ENCODE measurements around the gene ILKAP. TPM values are rescaled to one million over a fixed set of nuclear protein-coding genes. Genes with fewer than 3 reads are reported as not detected.

ILKAP gene, protein sequence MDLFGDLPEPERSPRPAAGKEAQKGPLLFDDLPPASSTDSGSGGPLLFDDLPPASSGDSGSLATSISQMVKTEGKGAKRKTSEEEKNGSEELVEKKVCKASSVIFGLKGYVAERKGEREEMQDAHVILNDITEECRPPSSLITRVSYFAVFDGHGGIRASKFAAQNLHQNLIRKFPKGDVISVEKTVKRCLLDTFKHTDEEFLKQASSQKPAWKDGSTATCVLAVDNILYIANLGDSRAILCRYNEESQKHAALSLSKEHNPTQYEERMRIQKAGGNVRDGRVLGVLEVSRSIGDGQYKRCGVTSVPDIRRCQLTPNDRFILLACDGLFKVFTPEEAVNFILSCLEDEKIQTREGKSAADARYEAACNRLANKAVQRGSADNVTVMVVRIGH
- 41.4 TPM for polyA plus RNA-seq (2013)

DNA sequence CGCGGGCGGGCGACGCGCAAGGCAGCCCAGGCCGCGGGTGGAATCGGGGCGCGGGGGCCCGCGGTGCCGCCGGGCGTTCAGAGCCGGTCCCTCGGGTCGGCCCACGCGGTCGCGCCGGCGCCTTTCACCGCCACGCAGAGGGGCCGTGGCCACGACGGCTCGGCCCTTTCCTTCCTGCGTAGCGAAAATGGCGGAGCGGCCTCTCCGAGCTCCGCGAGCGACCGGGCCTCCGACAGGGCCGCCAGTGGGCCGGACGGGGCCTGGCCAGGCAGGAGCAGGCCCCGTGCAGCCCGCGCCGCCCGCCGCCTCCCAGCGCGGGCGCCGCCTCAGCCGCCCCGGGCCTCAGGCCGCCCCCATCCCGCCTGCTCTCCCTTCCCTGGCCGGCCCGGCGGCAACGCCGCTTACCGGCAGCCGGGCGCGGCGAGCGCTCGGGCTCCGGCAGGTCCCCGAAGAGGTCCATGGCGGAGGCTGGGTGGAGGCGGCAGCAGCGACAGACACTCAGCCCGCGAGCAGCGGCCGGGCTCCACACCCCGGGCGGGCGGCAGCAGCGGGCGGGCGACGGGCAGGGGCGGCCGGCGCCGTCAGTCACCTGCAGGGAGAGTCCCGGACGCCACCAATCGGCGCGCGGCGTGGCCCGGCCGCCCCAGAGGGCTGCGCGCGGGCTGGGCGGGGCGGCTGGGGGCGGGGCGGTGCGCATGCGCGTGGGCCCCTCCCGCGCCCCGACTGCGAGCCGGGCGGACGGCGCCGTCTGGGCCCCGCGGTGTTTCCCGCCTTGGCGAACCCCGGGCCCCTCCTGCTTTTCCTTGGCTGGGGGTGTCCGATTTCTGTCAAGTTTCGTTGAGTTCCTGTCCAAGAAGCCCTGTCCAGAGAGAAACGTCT lies at the start of gene ILKAP:
Gene ILKAP, minus strand, starts transcription at position 602 of the 879 bp plus-strand sequence. Its CDS starts 142 bp downstream, at position 460.
- POLR2A ChIA-PET: interaction anchor here (0.5 to 0.7 kb wide), 2 partner anchors 9 to 19 kb away, joined by 3 read pairs; no protein-coding TSS in a partner anchor
- H3K27ac ChIP-seq (ENCODE audit: insufficient read depth in 1 of 2, low read depth in 1 of 2, low read length in 2 of 2, poor library complexity in 1 of 2, severe bottlenecking in 2 of 2): peak within 1 kb of the TSS; percentile 70 to 88
- WGBS (ENCODE audit: insufficient coverage): under 1% methylated on average over 86 of the region's 126 CpGs
- peak; percentile 79 to 89 (median 88) for DNase-seq
- H3K9me3 ChIP-seq (ENCODE audit: control extremely low read depth in 1 of 5, control insufficient read depth in 4 of 5, insufficient read depth in 2 of 5, low read depth in 1 of 5, low read length in 4 of 5): no peaks in the 10 kb centered on the region
- H3K27me3 ChIP-seq (replicated peaks in 2 of 5; ENCODE audit: control insufficient read depth in 4 of 5, insufficient read depth in 5 of 5, low read length in 4 of 5): peaks cover 0 to 5% (median 1%) of the 10 kb centered on the region in 5 experiments
- H3K4me1 ChIP-seq (ENCODE audit: control extremely low read depth in 1 of 4, control insufficient read depth in 4 of 4, insufficient read depth in 4 of 4, low read length in 3 of 4): peaks cover 7 to 32% (median 25%) of the 10 kb centered on the region in 4 experiments
- H3K36me3 ChIP-seq (ENCODE audit: control insufficient read depth in 4 of 4, insufficient read depth in 4 of 4, low read length in 3 of 4): no peaks in the 10 kb centered on the region
- peak within 1 kb of the TSS; percentile 68 to 89 (median 81) for H3K4me3 ChIP-seq (ENCODE audit: control insufficient read depth in 1 of 7, extremely low read depth in 1 of 7, insufficient read depth in 4 of 7, low read depth in 2 of 7, low read length in 6 of 7)
- CTCF ChIA-PET: interaction anchor here (1.2 to 1.6 kb wide), 3 partner anchors 15 to 28 kb away, joined by 3 to 4 read pairs (median 4); no protein-coding TSS in a partner anchor

- Histone ChIP-seq H3K9me3 (ENCODE audit: control extremely low read depth in 1 of 5, control insufficient read depth in 4 of 5, insufficient read depth in 2 of 5, low read depth in 1 of 5, low read length in 4 of 5) (no peaks in the 10 kb centered on the region), H3K36me3 (ENCODE audit: control insufficient read depth in 4 of 4, insufficient read depth in 4 of 4, low read length in 3 of 4) (peaks cover 4 to 79% (median 41%) of the 10 kb centered on the region in 4 experiments), H3K27me3 (replicated peaks in 2 of 5; ENCODE audit: control insufficient read depth in 4 of 5, insufficient read depth in 5 of 5, low read length in 4 of 5) (no peaks in the 10 kb centered on the region), H3K27ac (ENCODE audit: insufficient read depth in 1 of 2, low read depth in 1 of 2, low read length in 2 of 2, poor library complexity in 1 of 2, severe bottlenecking in 2 of 2) (no peak overlapping the region), H3K4me1 (ENCODE audit: control extremely low read depth in 1 of 4, control insufficient read depth in 4 of 4, insufficient read depth in 4 of 4, low read length in 3 of 4) (no peaks in the 10 kb centered on the region), H3K4me3 (ENCODE audit: control insufficient read depth in 1 of 7, extremely low read depth in 1 of 7, insufficient read depth in 4 of 7, low read depth in 2 of 7, low read length in 6 of 7) (no peak overlapping the region)
- DNase-seq: no peak
- CTCF ChIA-PET: interaction anchor here (0.6 to 2.1 kb wide), 3 partner anchors 10 to 165 kb away, joined by 3 to 6 read pairs (median 3); no protein-coding TSS in a partner anchor
- 96% methylated on average over 35 of the region's 35 CpGs for WGBS (ENCODE audit: insufficient coverage)
- POLR2A ChIA-PET: no interaction called here
Observed at GRCh38 chr2:238252766-238253630, 49.5 kb upstream of the ILKAP start.

- peaks cover 0 to 82% (median 44%) of the 10 kb centered on the region in 4 experiments for H3K36me3 ChIP-seq (ENCODE audit: control insufficient read depth in 4 of 4, insufficient read depth in 4 of 4, low read length in 3 of 4)
- WGBS (ENCODE audit: insufficient coverage): 96% methylated on average over 9 of the region's 11 CpGs
- POLR2A ChIA-PET: no interaction called here
Observed at GRCh38 chr2:238251986-238252385, 48.5 kb upstream of the ILKAP start.

DNA sequence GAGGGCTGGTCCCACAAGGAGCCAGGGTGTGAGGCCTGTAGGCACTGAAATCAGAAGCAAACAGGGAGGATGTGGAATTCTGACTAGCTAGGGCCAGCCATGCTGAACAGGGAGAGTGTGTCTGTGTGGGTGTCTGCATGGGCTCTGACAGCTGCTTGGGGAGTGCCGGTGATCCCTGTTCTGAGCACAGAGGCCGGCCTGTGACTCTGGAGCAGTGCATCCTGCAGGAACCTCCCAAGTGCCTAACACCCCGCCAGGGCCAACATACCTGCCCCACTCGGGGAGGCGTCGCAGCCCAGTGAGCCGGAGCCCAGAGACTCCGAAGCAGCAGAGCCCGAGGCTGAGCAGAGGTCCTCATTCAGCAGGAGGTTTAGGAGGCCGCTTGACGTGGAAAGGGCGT lies 47.8 kb upstream of the ILKAP start:
- Histone ChIP-seq H3K27ac (ENCODE audit: insufficient read depth in 1 of 2, low read depth in 1 of 2, low read length in 2 of 2, poor library complexity in 1 of 2, severe bottlenecking in 2 of 2) (no peak overlapping the region), H3K4me1 (ENCODE audit: control extremely low read depth in 1 of 4, control insufficient read depth in 4 of 4, insufficient read depth in 4 of 4, low read length in 3 of 4) (no peaks in the 10 kb centered on the region), H3K27me3 (replicated peaks in 2 of 5; ENCODE audit: control insufficient read depth in 4 of 5, insufficient read depth in 5 of 5, low read length in 4 of 5) (no peaks in the 10 kb centered on the region), H3K36me3 (ENCODE audit: control insufficient read depth in 4 of 4, insufficient read depth in 4 of 4, low read length in 3 of 4) (peaks cover 0 to 78% (median 46%) of the 10 kb centered on the region in 4 experiments), H3K9me3 (ENCODE audit: control extremely low read depth in 1 of 5, control insufficient read depth in 4 of 5, insufficient read depth in 2 of 5, low read depth in 1 of 5, low read length in 4 of 5) (no peaks in the 10 kb centered on the region), H3K4me3 (ENCODE audit: control insufficient read depth in 1 of 7, extremely low read depth in 1 of 7, insufficient read depth in 4 of 7, low read depth in 2 of 7, low read length in 6 of 7) (no peak overlapping the region)
- DNase-seq: no peak
- ChIA-PET CTCF (no interaction called here), POLR2A (no interaction called here)
- WGBS (ENCODE audit: insufficient coverage): 95% methylated on average over 12 of the region's 12 CpGs

More at GRCh38 chr2:238251986-238252385, 48.5 kb upstream of the ILKAP start:
- Histone ChIP-seq H3K27ac (ENCODE audit: insufficient read depth in 1 of 2, low read depth in 1 of 2, low read length in 2 of 2, poor library complexity in 1 of 2, severe bottlenecking in 2 of 2) (no peak overlapping the region), H3K4me3 (ENCODE audit: control insufficient read depth in 1 of 7, extremely low read depth in 1 of 7, insufficient read depth in 4 of 7, low read depth in 2 of 7, low read length in 6 of 7) (no peak overlapping the region), H3K4me1 (ENCODE audit: control extremely low read depth in 1 of 4, control insufficient read depth in 4 of 4, insufficient read depth in 4 of 4, low read length in 3 of 4) (no peaks in the 10 kb centered on the region), H3K9me3 (ENCODE audit: control extremely low read depth in 1 of 5, control insufficient read depth in 4 of 5, insufficient read depth in 2 of 5, low read depth in 1 of 5, low read length in 4 of 5) (no peaks in the 10 kb centered on the region), H3K27me3 (replicated peaks in 2 of 5; ENCODE audit: control insufficient read depth in 4 of 5, insufficient read depth in 5 of 5, low read length in 4 of 5) (no peaks in the 10 kb centered on the region)
- CTCF ChIA-PET: interaction anchor here (2.1 kb wide), 1 partner anchor 11 kb away, joined by 6 read pairs; no protein-coding TSS in a partner anchor
- no peak for DNase-seq

DNA sequence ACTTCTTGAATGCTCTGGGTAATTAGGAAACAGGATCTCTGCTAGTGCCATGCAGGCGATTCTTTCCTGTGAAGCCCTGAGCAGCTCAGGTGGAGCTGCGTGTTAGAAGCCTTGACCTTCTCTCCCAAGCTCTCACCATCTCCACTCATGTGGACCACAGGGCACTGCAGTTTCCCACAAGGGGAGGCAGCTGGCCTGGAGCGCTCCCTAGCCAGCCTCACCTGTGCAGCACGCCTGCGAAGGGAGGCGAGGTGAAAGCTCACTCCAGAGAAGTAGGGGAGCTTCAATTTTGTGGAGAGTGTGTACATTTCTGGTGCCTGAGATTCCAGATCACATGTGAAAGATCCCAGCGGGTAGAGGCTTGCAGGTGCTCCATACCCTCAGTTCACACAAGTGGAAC lies 47.4 kb upstream of the ILKAP start:
- no peak for DNase-seq
- Histone ChIP-seq H3K36me3 (ENCODE audit: control insufficient read depth in 4 of 4, insufficient read depth in 4 of 4, low read length in 3 of 4) (peaks cover 0 to 76% (median 46%) of the 10 kb centered on the region in 4 experiments), H3K27me3 (replicated peaks in 2 of 5; ENCODE audit: control insufficient read depth in 4 of 5, insufficient read depth in 5 of 5, low read length in 4 of 5) (no peaks in the 10 kb centered on the region), H3K4me1 (ENCODE audit: control extremely low read depth in 1 of 4, control insufficient read depth in 4 of 4, insufficient read depth in 4 of 4, low read length in 3 of 4) (no peaks in the 10 kb centered on the region), H3K27ac (ENCODE audit: insufficient read depth in 1 of 2, low read depth in 1 of 2, low read length in 2 of 2, poor library complexity in 1 of 2, severe bottlenecking in 2 of 2) (no peak overlapping the region), H3K4me3 (ENCODE audit: control insufficient read depth in 1 of 7, extremely low read depth in 1 of 7, insufficient read depth in 4 of 7, low read depth in 2 of 7, low read length in 6 of 7) (no peak overlapping the region), H3K9me3 (ENCODE audit: control extremely low read depth in 1 of 5, control insufficient read depth in 4 of 5, insufficient read depth in 2 of 5, low read depth in 1 of 5, low read length in 4 of 5) (no peaks in the 10 kb centered on the region)
- WGBS (ENCODE audit: insufficient coverage): 100% methylated on average over 5 of the region's 7 CpGs
- POLR2A ChIA-PET: no interaction called here
- CTCF ChIA-PET: interaction anchor here (3.7 kb wide), 1 partner anchor 13 kb away, joined by 12 read pairs; no protein-coding TSS in a partner anchor

GRCh38 chr2:238247841-238248453 lies 44.5 kb upstream of the ILKAP start:
- 93% methylated on average over 6 of the region's 10 CpGs for WGBS (ENCODE audit: insufficient coverage)
- CTCF ChIA-PET: interaction anchor here (0.8 to 3.7 kb wide), 4 partner anchors 9 to 89 kb away, joined by 3 to 12 read pairs (median 4); partner anchors contain the start of gene ERFE

More at GRCh38 chr2:238247841-238248453, 44.5 kb upstream of the ILKAP start:
- H3K9me3 ChIP-seq (ENCODE audit: control extremely low read depth in 1 of 5, control insufficient read depth in 4 of 5, insufficient read depth in 2 of 5, low read depth in 1 of 5, low read length in 4 of 5): no peaks in the 10 kb centered on the region
- POLR2A ChIA-PET: no interaction called here
- peaks cover 6 to 59% (median 39%) of the 10 kb centered on the region in 4 experiments for H3K36me3 ChIP-seq (ENCODE audit: control insufficient read depth in 4 of 4, insufficient read depth in 4 of 4, low read length in 3 of 4)
- H3K4me3 ChIP-seq (ENCODE audit: control insufficient read depth in 1 of 7, extremely low read depth in 1 of 7, insufficient read depth in 4 of 7, low read depth in 2 of 7, low read length in 6 of 7): no peak overlapping the region
- no peaks in the 10 kb centered on the region for H3K4me1 ChIP-seq (ENCODE audit: control extremely low read depth in 1 of 4, control insufficient read depth in 4 of 4, insufficient read depth in 4 of 4, low read length in 3 of 4)
- no peaks in the 10 kb centered on the region for H3K27me3 ChIP-seq (replicated peaks in 2 of 5; ENCODE audit: control insufficient read depth in 4 of 5, insufficient read depth in 5 of 5, low read length in 4 of 5)
- no peak overlapping the region for H3K27ac ChIP-seq (ENCODE audit: insufficient read depth in 1 of 2, low read depth in 1 of 2, low read length in 2 of 2, poor library complexity in 1 of 2, severe bottlenecking in 2 of 2)
- DNase-seq: no peak
